Karpas-422 (cell line): ENCODE measurements around the gene COL9A2. TPM values are rescaled to one million over a fixed set of nuclear protein-coding genes. Genes with fewer than 3 reads are reported as not detected.
A peak's percentile ranks its signal among the peaks of the same experiment; 100 is the strongest.
"Not testable (repeated sequence)": the region's sequence is repeated elsewhere in the genome, so short reads cannot be mapped to it uniquely, and the experiment has no call there.

Experiments
- DNase-seq: peaks from one replicate; pipeline ENCODE4 v3.0.0-alpha.2; 2015
- H2AFZ ChIP-seq: fragments of 200-600 bp; sonication (generic); 2 replicates; pipeline ENCODE4 v1.6.1; 2014; ENCODE audit warnings: antibody characterized with exemption, low read length, mixed read lengths
- H3K27ac ChIP-seq: fragments of 200-600 bp; sonication (generic); 2 replicates; pipeline ENCODE4 v1.5.1; 2014; ENCODE audit warnings: mild to moderate bottlenecking, low read length, moderate library complexity
- H3K27me3 ChIP-seq: fragments of 200-600 bp; sonication (generic); 2 replicates; pipeline ENCODE4 v1.6.1; 2014; ENCODE audit warnings: low read length, mixed read lengths
- H3K36me3 ChIP-seq: fragments of 200-600 bp; sonication (generic); 2 replicates; pipeline ENCODE4 v1.6.1; 2014; ENCODE audit warnings: low read length, mixed read lengths; ENCODE audit not compliant: insufficient read depth
- H3K4me1 ChIP-seq: fragments of 200-600 bp; sonication (generic); 2 replicates; pipeline ENCODE4 v1.6.1; 2014; ENCODE audit warnings: mild to moderate bottlenecking, low read length, mixed read lengths
- H3K4me2 ChIP-seq: fragments of 200-600 bp; sonication (generic); 2 replicates; pipeline ENCODE4 v1.6.1; 2014; ENCODE audit warnings: low read length, low read depth, mild to moderate bottlenecking; ENCODE audit not compliant: poor library complexity, severe bottlenecking
- H3K4me3 ChIP-seq: fragments of 200-600 bp; sonication (generic); 2 replicates; pipeline ENCODE4 v1.5.1; 2014; ENCODE audit warnings: mild to moderate bottlenecking, antibody characterized with exemption, low read length, mixed read lengths
- H3K79me2 ChIP-seq: fragments of 200-600 bp; sonication (generic); 2 replicates; pipeline ENCODE4 v1.6.1; 2014; ENCODE audit warnings: mild to moderate bottlenecking, low read length, mixed read lengths
- H3K9ac ChIP-seq: fragments of 200-600 bp; sonication (generic); 2 replicates; pipeline ENCODE4 v1.6.0; 2014; ENCODE audit warnings: low read length
- H3K9me2 ChIP-seq: fragments of 200-600 bp; sonication (generic), shearing (Covaris generic); replicated peaks from 2 replicates; pipeline ENCODE4 v1.6.0; 2014; ENCODE audit warnings: mild to moderate bottlenecking, low read length, moderate library complexity; ENCODE audit not compliant: insufficient read depth
- H3K9me3 ChIP-seq: fragments of 300-700, 200-600 bp; sonication (generic); 2 replicates; pipeline ENCODE4 v1.6.1; 2014; ENCODE audit warnings: low read length, mixed read lengths
- H4K20me1 ChIP-seq: fragments of 200-600 bp; sonication (generic); 2 replicates; pipeline ENCODE4 v1.6.1; 2014; ENCODE audit warnings: mild to moderate bottlenecking, antibody characterized with exemption, low read length, low read depth; ENCODE audit not compliant: insufficient read depth
- total RNA-seq: library from RNA; depleted of rRNA; stranded (reverse); fragments of >200 nt; shearing (Covaris generic); gene quantifications from 2 replicates; pipeline ENCODE4 v1.2.3, GENCODE V29; 2014; ENCODE audit warnings: low replicate concordance

Gene COL9A2
- total RNA-seq, 1 experiment from 2014 or later, result 7.9 TPM

DNA sequence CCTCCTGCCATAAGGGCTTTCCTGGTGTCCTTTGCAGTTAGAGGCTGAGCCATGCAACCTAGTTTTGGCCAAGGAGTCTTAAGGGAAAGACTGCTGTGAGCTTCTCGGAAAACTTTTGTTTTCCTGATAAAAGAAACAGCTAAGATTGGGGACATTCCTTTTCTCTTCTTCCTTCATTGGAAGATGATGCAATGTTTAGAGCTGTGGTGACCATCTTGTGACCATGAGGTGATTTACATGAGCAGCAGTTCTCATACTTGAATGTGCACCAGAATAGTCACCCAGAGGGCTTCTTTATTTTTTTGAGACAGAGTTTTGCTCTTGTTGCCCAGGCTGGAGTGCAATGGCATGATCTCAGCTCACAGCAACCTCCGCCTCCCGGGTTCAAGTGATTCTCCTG, 36.0 kb upstream of the COL9A2 start:
- DNase-seq, result no peak
- Histone ChIP-seq H3K79me2 (no peaks in the 10 kb centered on the region), H2AFZ (no peak overlapping the region), H4K20me1 (no peaks in the 10 kb centered on the region), H3K27ac (peak overlapping the region; percentile 81), H3K4me2 (no peak overlapping the region), H3K9ac (no peak overlapping the region), H3K9me2 (no peaks in the 10 kb centered on the region), H3K27me3 (no peaks in the 10 kb centered on the region), H3K4me1 (peaks cover 61% of the 10 kb centered on the region), H3K36me3 (no peaks in the 10 kb centered on the region), H3K9me3 (no peaks in the 10 kb centered on the region; the same call in none of the 2 replicates), H3K4me3 (no peak overlapping the region)

- no peaks in the 10 kb centered on the region; the same call in 1 of the 2 replicates for H3K9me3 ChIP-seq
- 0 out of 2 replicates have a peak overlapping the region, but pooled peaks have one; percentile 60 for H2AFZ ChIP-seq
- H3K79me2 ChIP-seq, result no peaks in the 10 kb centered on the region
Observed at GRCh38 chr1:40352126-40352525, 35.0 kb upstream of the COL9A2 start.

DNA sequence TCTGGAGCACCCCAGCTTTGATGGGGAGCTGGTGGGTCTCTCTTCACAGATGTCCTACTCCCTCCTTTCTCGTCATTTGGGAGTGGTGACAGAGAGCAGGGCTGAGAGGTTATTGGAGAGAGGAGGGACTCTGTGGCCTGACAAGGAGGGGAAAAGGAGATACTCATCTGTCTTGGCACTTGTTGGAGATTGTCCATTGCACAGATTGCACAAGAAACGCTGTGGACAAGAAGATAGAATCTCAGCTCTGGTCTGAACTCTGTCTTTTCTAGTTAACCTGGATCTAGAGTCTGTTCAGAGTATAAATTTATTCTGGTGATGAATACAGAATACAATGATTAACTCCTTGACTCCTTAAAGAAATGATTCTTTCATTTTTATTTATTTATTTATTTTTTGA, 34.0 kb upstream of the COL9A2 start:
- no peaks in the 10 kb centered on the region for H3K27me3 ChIP-seq
- H3K4me1 ChIP-seq, result peaks cover 55% of the 10 kb centered on the region
- H3K4me2 ChIP-seq, result peak overlapping the region; percentile 50
- H3K4me3 ChIP-seq, result 0 out of 2 replicates have a peak overlapping the region, but pooled peaks have one; percentile 19
- H3K79me2 ChIP-seq, result no peaks in the 10 kb centered on the region
- H3K36me3 ChIP-seq, result no peaks in the 10 kb centered on the region
- H3K27ac ChIP-seq, result peak overlapping the region; percentile 75
- no peaks in the 10 kb centered on the region; the same call in 1 of the 2 replicates for H3K9me3 ChIP-seq
- H4K20me1 ChIP-seq, result no peaks in the 10 kb centered on the region
- no peaks in the 10 kb centered on the region for H3K9me2 ChIP-seq
- H3K9ac ChIP-seq, result peak overlapping the region; percentile 18; the same call in 1 of the 2 replicates
- DNase-seq, result no peak
- H2AFZ ChIP-seq, result no peak overlapping the region

More at GRCh38 chr1:40352126-40352525, 35.0 kb upstream of the COL9A2 start:
- Histone ChIP-seq H3K4me2 (peak overlapping the region; percentile 31), H3K9me2 (no peaks in the 10 kb centered on the region), H3K9ac (no peak overlapping the region; the same call in 1 of the 2 replicates), H3K4me1 (peaks cover 61% of the 10 kb centered on the region), H3K27me3 (no peaks in the 10 kb centered on the region), H3K27ac (peak overlapping the region; percentile 81), H3K4me3 (no peak overlapping the region), H4K20me1 (no peaks in the 10 kb centered on the region), H3K36me3 (no peaks in the 10 kb centered on the region)
- DNase-seq, result peak; percentile 75

GRCh38 chr1:40350391-40350790, 33.3 kb upstream of the COL9A2 start:
- peak overlapping the region; percentile 16; the same call in 1 of the 2 replicates for H3K9ac ChIP-seq
- peak overlapping the region; percentile 55 for H2AFZ ChIP-seq
- peak; percentile 83 for DNase-seq
- H3K9me2 ChIP-seq, result no peaks in the 10 kb centered on the region
- H3K9me3 ChIP-seq, result no peaks in the 10 kb centered on the region
- H4K20me1 ChIP-seq, result no peaks in the 10 kb centered on the region
- peaks cover 50% of the 10 kb centered on the region for H3K4me1 ChIP-seq
- peak overlapping the region; percentile 19; the same call in 1 of the 2 replicates for H3K4me3 ChIP-seq
- peak overlapping the region; percentile 50 for H3K4me2 ChIP-seq
- H3K27me3 ChIP-seq, result no peaks in the 10 kb centered on the region
- H3K79me2 ChIP-seq, result no peaks in the 10 kb centered on the region
- peak overlapping the region; percentile 75 for H3K27ac ChIP-seq
- no peaks in the 10 kb centered on the region for H3K36me3 ChIP-seq

- Histone ChIP-seq H3K79me2 (no peaks in the 10 kb centered on the region), H3K4me3 (no peak overlapping the region), H3K9me3 (no peaks in the 10 kb centered on the region), H3K4me2 (peak overlapping the region; percentile 28), H3K9me2 (no peaks in the 10 kb centered on the region), H4K20me1 (no peaks in the 10 kb centered on the region), H2AFZ (0 out of 2 replicates have a peak overlapping the region, but pooled peaks have one; percentile 21), H3K27me3 (no peaks in the 10 kb centered on the region), H3K36me3 (no peaks in the 10 kb centered on the region), H3K9ac (no peak overlapping the region), H3K27ac (no peak overlapping the region), H3K4me1 (peaks cover 26% of the 10 kb centered on the region)
- peak; percentile 70 for DNase-seq
Observed at GRCh38 chr1:40344597-40344996, 27.5 kb upstream of the COL9A2 start.

DNA sequence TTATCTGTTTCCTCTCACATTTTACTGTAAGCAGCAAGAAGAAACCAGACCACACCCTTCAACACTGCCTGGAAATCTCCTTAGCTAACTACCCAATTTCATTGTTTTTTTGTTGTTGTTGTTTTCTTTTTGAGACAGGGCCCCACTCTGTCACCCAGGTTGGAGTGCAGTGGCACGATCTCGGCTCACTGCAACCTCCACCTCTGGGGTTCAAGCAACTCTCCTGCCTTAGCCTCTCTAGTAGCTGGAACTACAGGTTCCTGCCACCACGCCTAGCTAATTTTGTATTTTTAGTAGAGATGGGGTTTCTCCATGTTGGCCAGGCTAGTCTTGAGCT, 25.3 kb upstream of the COL9A2 start:
- H3K4me3 ChIP-seq, H2AFZ ChIP-seq, DNase-seq, H3K9ac ChIP-seq, H3K9me2 ChIP-seq, H3K27me3 ChIP-seq, H4K20me1 ChIP-seq, H3K79me2 ChIP-seq, H3K27ac ChIP-seq, H3K36me3 ChIP-seq, H3K9me3 ChIP-seq: not testable (repeated sequence)
- Histone ChIP-seq H3K4me2 (peak overlapping the region; percentile 39), H3K4me1 (peaks cover 30% of the 10 kb centered on the region)

- Histone ChIP-seq H4K20me1 (no peaks in the 10 kb centered on the region), H3K36me3 (no peaks in the 10 kb centered on the region), H2AFZ (peak overlapping the region; percentile 67; the same call in 1 of the 2 replicates), H3K4me1 (peaks cover 30% of the 10 kb centered on the region), H3K27me3 (no peaks in the 10 kb centered on the region), H3K79me2 (no peaks in the 10 kb centered on the region), H3K9me3 (no peaks in the 10 kb centered on the region), H3K9ac (no peak overlapping the region; the same call in 1 of the 2 replicates), H3K27ac (no peak overlapping the region), H3K4me3 (no peak overlapping the region), H3K9me2 (no peaks in the 10 kb centered on the region), H3K4me2 (peak overlapping the region; percentile 39)
- DNase-seq, result peak; percentile 67
Observed at GRCh38 chr1:40341491-40342380, 24.6 kb upstream of the COL9A2 start.
